GM21723 (cell line): ENCODE data around the gene CAPN2.

ENCODE experiments used
- ATAC-seq: cut with Tn5 transposase; IDR thresholded peaks from one replicate; pipeline ENCODE4 v1.9.1; 2021; ENCODE audit warnings: mild to moderate bottlenecking, moderate library complexity; ENCODE audit not compliant: unreplicated experiment

The CAPN2 gene

GRCh38 chr1:223712194-223712849 is at the start of gene CAPN2:
Gene CAPN2 (plus strand): TSS chr1:223712539. CDS start chr1:223712641, 102 bp downstream.
- peak; percentile 68 for ATAC-seq

- ATAC-seq, result no peak
Measured at GRCh38 chr1:223662943-223663342, 49.4 kb upstream of the CAPN2 start.

GRCh38 chr1:223664106-223664505 is 48.2 kb upstream of the CAPN2 start:
- ATAC-seq, result no peak

GRCh38 chr1:223665592-223666312 is 46.6 kb upstream of the CAPN2 start, which contains the start of gene CAPN8:
Gene CAPN8 (minus strand): TSS chr1:223665701. CDS start chr1:223665646, 55 bp downstream.
- ATAC-seq, result no peak

GRCh38 chr1:223667484-223668182 is 44.7 kb upstream of the CAPN2 start:
- ATAC-seq, result no peak

GRCh38 chr1:223669003-223669795 is 43.1 kb upstream of the CAPN2 start:
- ATAC-seq, result no peak

GRCh38 chr1:223670458-223671159 is 41.7 kb upstream of the CAPN2 start:
- no peak for ATAC-seq

GRCh38 chr1:223674119-223674890 is 38.0 kb upstream of the CAPN2 start:
- no peak for ATAC-seq

- ATAC-seq, result no peak
Measured at GRCh38 chr1:223678841-223679240, 33.5 kb upstream of the CAPN2 start.

GRCh38 chr1:223680188-223680587 is 32.2 kb upstream of the CAPN2 start:
- no peak for ATAC-seq

- no peak for ATAC-seq
Measured at GRCh38 chr1:223682502-223682901, 29.8 kb upstream of the CAPN2 start.

GRCh38 chr1:223683586-223684487 is 28.5 kb upstream of the CAPN2 start:
- ATAC-seq, result peak; percentile 47

- ATAC-seq, result no peak
Measured at GRCh38 chr1:223684488-223684792, 27.9 kb upstream of the CAPN2 start.

- ATAC-seq, result no peak
Measured at GRCh38 chr1:223691121-223691520, 21.2 kb upstream of the CAPN2 start.

- ATAC-seq, result no peak
Measured at GRCh38 chr1:223695014-223695548, 17.3 kb upstream of the CAPN2 start.

GRCh38 chr1:223695941-223696340 is 16.4 kb upstream of the CAPN2 start:
- no peak for ATAC-seq

GRCh38 chr1:223700388-223700918 is 11.9 kb upstream of the CAPN2 start:
- ATAC-seq, result no peak

- ATAC-seq, result no peak
Measured at GRCh38 chr1:223700942-223701637, 11.2 kb upstream of the CAPN2 start.
